ENCODE data around the gene DUXB. TPM values are rescaled to one million over a fixed set of nuclear protein-coding genes. Genes with fewer than 3 reads are reported as not detected.
A peak's percentile ranks its signal among the peaks of the same experiment; 100 is the strongest.

DUXB gene
- total and polyA plus RNA-seq, 2 of the 13 experiments (the other 11 are each of a cell fraction or from before 2014, with no cell fraction given): not detected

DNA sequence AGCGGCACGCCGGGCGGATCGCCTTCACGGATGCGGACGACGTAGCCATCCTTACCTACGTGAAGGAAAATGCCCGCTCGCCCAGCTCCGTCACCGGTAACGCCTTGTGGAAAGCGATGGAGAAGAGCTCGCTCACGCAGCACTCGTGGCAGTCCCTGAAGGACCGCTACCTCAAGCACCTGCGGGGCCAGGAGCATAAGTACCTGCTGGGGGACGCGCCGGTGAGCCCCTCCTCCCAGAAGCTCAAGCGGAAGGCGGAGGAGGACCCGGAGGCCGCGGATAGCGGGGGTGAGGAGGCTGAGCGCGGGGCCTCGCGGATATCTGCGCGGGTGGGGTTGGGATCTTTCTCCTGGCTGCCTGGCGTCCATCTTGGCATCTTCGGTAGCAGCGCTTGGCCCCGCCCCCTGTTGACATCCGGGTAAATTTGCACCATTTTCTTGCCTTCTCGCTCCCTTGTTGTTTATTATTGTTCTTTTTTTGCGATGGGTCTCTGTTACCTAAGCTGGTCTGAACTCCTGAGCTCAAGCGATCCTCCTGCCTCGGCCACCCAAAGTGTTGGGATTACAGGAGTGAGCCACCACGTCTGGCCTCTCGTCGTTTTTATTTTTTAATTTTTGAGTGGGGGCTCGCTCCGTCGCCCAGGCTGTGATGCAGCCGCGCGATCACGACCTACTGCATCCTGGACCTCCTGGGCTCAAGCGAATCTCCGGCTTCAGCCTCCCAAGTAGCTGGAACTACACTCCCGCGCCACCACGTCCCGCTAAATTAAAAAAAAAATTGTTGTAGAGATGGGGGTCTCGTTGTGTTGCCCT is 52.8 kb downstream of the DUXB start (continued):
- TF ChIP-seq, protein P1, sequence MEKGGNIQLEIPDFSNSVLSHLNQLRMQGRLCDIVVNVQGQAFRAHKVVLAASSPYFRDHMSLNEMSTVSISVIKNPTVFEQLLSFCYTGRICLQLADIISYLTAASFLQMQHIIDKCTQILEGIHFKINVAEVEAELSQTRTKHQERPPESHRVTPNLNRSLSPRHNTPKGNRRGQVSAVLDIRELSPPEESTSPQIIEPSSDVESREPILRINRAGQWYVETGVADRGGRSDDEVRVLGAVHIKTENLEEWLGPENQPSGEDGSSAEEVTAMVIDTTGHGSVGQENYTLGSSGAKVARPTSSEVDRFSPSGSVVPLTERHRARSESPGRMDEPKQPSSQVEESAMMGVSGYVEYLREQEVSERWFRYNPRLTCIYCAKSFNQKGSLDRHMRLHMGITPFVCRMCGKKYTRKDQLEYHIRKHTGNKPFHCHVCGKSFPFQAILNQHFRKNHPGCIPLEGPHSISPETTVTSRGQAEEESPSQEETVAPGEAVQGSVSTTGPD (CRISPR knock-in tag; IDR thresholded peaks at IDR 0.05): no peak
- TF ChIP-seq, protein P2, sequence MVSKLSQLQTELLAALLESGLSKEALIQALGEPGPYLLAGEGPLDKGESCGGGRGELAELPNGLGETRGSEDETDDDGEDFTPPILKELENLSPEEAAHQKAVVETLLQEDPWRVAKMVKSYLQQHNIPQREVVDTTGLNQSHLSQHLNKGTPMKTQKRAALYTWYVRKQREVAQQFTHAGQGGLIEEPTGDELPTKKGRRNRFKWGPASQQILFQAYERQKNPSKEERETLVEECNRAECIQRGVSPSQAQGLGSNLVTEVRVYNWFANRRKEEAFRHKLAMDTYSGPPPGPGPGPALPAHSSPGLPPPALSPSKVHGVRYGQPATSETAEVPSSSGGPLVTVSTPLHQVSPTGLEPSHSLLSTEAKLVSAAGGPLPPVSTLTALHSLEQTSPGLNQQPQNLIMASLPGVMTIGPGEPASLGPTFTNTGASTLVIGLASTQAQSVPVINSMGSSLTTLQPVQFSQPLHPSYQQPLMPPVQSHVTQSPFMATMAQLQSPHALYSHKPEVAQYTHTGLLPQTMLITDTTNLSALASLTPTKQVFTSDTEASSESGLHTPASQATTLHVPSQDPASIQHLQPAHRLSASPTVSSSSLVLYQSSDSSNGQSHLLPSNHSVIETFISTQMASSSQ (IDR thresholded peaks at IDR 0.05; ENCODE audit: low read depth): no peak
- TF ChIP-seq, protein P2 (CRISPR knock-in tag; IDR thresholded peaks at IDR 0.05; ENCODE audit: borderline replicate concordance): no peak
- TF ChIP-seq, protein P3, sequence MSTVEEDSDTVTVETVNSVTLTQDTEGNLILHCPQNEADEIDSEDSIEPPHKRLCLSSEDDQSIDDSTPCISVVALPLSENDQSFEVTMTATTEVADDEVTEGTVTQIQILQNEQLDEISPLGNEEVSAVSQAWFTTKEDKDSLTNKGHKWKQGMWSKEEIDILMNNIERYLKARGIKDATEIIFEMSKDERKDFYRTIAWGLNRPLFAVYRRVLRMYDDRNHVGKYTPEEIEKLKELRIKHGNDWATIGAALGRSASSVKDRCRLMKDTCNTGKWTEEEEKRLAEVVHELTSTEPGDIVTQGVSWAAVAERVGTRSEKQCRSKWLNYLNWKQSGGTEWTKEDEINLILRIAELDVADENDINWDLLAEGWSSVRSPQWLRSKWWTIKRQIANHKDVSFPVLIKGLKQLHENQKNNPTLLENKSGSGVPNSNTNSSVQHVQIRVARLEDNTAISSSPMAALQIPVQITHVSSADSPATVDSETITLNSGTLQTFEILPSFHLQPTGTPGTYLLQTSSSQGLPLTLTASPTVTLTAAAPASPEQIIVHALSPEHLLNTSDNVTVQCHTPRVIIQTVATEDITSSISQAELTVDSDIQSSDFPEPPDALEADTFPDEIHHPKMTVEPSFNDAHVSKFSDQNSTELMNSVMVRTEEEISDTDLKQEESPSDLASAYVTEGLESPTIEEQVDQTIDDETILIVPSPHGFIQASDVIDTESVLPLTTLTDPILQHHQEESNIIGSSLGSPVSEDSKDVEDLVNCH (CRISPR knock-in tag; IDR thresholded peaks at IDR 0.05): peak; percentile 96; the same call in 1 of the 2 replicates
- TF ChIP-seq ZNF569 (CRISPR knock-in tag; IDR thresholded peaks at IDR 0.05; ENCODE audit: borderline replicate concordance) (no peak), FOXP1 (IDR thresholded peaks at IDR 0.05) (peak; percentile 41; the same call in 1 of the 2 replicates), FOXP1 (CRISPR knock-in tag; IDR thresholded peaks at IDR 0.05) (peak; percentile 74), ZIK1 (CRISPR knock-in tag; IDR thresholded peaks at IDR 0.05; ENCODE audit: borderline replicate concordance, low read depth) (peak; percentile 82; the same call in 1 of the 2 replicates), ZBTB38 (CRISPR knock-in tag; IDR thresholded peaks at IDR 0.05) (no peak), YEATS4 (CRISPR knock-in tag; IDR thresholded peaks at IDR 0.05; ENCODE audit: borderline replicate concordance) (peak; percentile 74), WIZ (CRISPR knock-in tag; IDR thresholded peaks at IDR 0.05) (0 out of 2 replicates have a peak, but pooled peaks have one; percentile 78), MAFK (conservative IDR thresholded peaks at IDR 0.05 in 1 of 2, IDR thresholded peaks at IDR 0.05 in 1 of 2; ENCODE audit: low read length in 2 of 2) (no peak), ZNF264 (CRISPR knock-in tag; IDR thresholded peaks at IDR 0.05) (0 out of 2 replicates have a peak, but pooled peaks have one; percentile 21)
- TF ChIP-seq, protein P4, sequence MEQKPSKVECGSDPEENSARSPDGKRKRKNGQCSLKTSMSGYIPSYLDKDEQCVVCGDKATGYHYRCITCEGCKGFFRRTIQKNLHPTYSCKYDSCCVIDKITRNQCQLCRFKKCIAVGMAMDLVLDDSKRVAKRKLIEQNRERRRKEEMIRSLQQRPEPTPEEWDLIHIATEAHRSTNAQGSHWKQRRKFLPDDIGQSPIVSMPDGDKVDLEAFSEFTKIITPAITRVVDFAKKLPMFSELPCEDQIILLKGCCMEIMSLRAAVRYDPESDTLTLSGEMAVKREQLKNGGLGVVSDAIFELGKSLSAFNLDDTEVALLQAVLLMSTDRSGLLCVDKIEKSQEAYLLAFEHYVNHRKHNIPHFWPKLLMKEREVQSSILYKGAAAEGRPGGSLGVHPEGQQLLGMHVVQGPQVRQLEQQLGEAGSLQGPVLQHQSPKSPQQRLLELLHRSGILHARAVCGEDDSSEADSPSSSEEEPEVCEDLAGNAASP (CRISPR knock-in tag; IDR thresholded peaks at IDR 0.05; ENCODE audit: borderline replicate concordance): no peak
- TF ChIP-seq, protein P5, sequence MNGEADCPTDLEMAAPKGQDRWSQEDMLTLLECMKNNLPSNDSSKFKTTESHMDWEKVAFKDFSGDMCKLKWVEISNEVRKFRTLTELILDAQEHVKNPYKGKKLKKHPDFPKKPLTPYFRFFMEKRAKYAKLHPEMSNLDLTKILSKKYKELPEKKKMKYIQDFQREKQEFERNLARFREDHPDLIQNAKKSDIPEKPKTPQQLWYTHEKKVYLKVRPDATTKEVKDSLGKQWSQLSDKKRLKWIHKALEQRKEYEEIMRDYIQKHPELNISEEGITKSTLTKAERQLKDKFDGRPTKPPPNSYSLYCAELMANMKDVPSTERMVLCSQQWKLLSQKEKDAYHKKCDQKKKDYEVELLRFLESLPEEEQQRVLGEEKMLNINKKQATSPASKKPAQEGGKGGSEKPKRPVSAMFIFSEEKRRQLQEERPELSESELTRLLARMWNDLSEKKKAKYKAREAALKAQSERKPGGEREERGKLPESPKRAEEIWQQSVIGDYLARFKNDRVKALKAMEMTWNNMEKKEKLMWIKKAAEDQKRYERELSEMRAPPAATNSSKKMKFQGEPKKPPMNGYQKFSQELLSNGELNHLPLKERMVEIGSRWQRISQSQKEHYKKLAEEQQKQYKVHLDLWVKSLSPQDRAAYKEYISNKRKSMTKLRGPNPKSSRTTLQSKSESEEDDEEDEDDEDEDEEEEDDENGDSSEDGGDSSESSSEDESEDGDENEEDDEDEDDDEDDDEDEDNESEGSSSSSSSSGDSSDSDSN (CRISPR knock-in tag; IDR thresholded peaks at IDR 0.05): peak; percentile 85; the same call in 1 of the 2 replicates
- TF ChIP-seq, protein P6, sequence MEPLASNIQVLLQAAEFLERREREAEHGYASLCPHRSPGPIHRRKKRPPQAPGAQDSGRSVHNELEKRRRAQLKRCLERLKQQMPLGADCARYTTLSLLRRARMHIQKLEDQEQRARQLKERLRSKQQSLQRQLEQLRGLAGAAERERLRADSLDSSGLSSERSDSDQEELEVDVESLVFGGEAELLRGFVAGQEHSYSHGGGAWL (CRISPR knock-in tag; IDR thresholded peaks at IDR 0.05): no peak
